Tibial artery (tissue), 4 donors: ENCODE data around the gene AFF3.

Experiments
- DNase-seq, 2 donors: peaks; one replicate each; pipeline ENCODE4 v3.0.0-alpha.2; 2019
- H3K27ac ChIP-seq, 2 donors: fragments of 200-600 bp; sonication (generic) in 1 of 2; 1 replicate in 1 of 2; 2 replicates in 1 of 2; pipeline ENCODE4 v1.5.1; 2018 to 2019; ENCODE audit warnings: mild to moderate bottlenecking in 1 of 2
- H3K27me3 ChIP-seq, 2 donors: fragments of 200-600 bp; sonication (generic) in 1 of 2; one replicate each; pipeline versions ENCODE4 v1.5.1 to v1.6.0; 2016 to 2019
- H3K36me3 ChIP-seq, 3 donors: fragments of 200-600 bp; sonication (generic) in 2 of 3; one replicate each; pipeline ENCODE4 v1.5.1; 2016 to 2019; ENCODE audit warnings: mild to moderate bottlenecking in 2 of 3
- H3K4me1 ChIP-seq, 4 donors: fragments of 200-600 bp; sonication (generic) in 2 of 4; 1 replicate in 3 of 4; 2 replicates in 1 of 4; pipeline ENCODE4 v1.5.1; 2016 to 2019
- H3K4me3 ChIP-seq, 2 donors: fragments of 200-600 bp; sonication (generic) in 1 of 2; 1 replicate in 1 of 2; 2 replicates in 1 of 2; pipeline ENCODE4 v1.5.1; 2018 to 2019; ENCODE audit warnings: mild to moderate bottlenecking in 2 of 2
- H3K9me3 ChIP-seq, 3 donors: fragments of 200-600 bp; sonication (generic) in 1 of 3; one replicate each; pipeline ENCODE4 v1.5.1; 2016 to 2019
- CTCF ChIP-seq, 2 experiments: fragments of 200-600 bp in 1 of 2; fragments of 450-650 bp in 1 of 2; IDR thresholded peaks; one replicate each; pipeline ENCODE4 v1.5.1; 2017 to 2019; ENCODE audit warnings: antibody characterized with exemption in 2 of 2, mild to moderate bottlenecking in 1 of 2, moderate library complexity in 1 of 2
- intact Hi-C: fragments of 100-400 bp; cut with DNase I; formaldehyde crosslinking; loops from one replicate; pipeline ENCODE4 v1.15.0; 2023; ENCODE audit warnings: low total_unique reads

AFF3 gene

GRCh38 chr2:99845296-99845695, 297.1 kb downstream of the AFF3 start:
- Histone ChIP-seq H3K27me3 (no peaks in the 10 kb centered on the region), H3K27ac (no peak overlapping the region), H3K9me3 (no peaks in the 10 kb centered on the region), H3K4me3 (no peak overlapping the region), H3K4me1 (no peaks in the 10 kb centered on the region), H3K36me3 (no peaks in the 10 kb centered on the region)
- intact Hi-C loops: no loop called here
- TF ChIP-seq CTCF (IDR thresholded peaks at IDR 0.05): no peak
- DNase-seq: no peak

GRCh38 chr2:99842451-99842850, 299.9 kb downstream of the AFF3 start:
- Histone ChIP-seq H3K27ac (no peak overlapping the region), H3K4me3 (no peak overlapping the region), H3K27me3 (no peaks in the 10 kb centered on the region), H3K36me3 (no peaks in the 10 kb centered on the region), H3K4me1 (no peaks in the 10 kb centered on the region), H3K9me3 (no peaks in the 10 kb centered on the region)
- no peak for TF ChIP-seq CTCF (IDR thresholded peaks at IDR 0.05)
- intact Hi-C loops: no loop called here
- DNase-seq: no peak

GRCh38 chr2:99841749-99842148, 300.6 kb downstream of the AFF3 start:
- no peak for TF ChIP-seq CTCF (IDR thresholded peaks at IDR 0.05)
- Histone ChIP-seq H3K4me1 (no peaks in the 10 kb centered on the region), H3K4me3 (no peak overlapping the region), H3K27ac (no peak overlapping the region), H3K36me3 (no peaks in the 10 kb centered on the region), H3K27me3 (no peaks in the 10 kb centered on the region), H3K9me3 (no peaks in the 10 kb centered on the region)
- intact Hi-C loops: no loop called here
- DNase-seq: no peak

GRCh38 chr2:99840831-99841230, 301.6 kb downstream of the AFF3 start:
- Histone ChIP-seq H3K27ac (no peak overlapping the region), H3K4me1 (no peaks in the 10 kb centered on the region), H3K36me3 (no peaks in the 10 kb centered on the region), H3K27me3 (no peaks in the 10 kb centered on the region), H3K4me3 (no peak overlapping the region), H3K9me3 (no peaks in the 10 kb centered on the region)
- no peak for DNase-seq
- intact Hi-C loops: no loop called here
- no peak for TF ChIP-seq CTCF (IDR thresholded peaks at IDR 0.05)

GRCh38 chr2:99836690-99837605, 305.4 kb downstream of the AFF3 start:
- intact Hi-C loops: no loop called here
- H3K27ac ChIP-seq: no peak overlapping the region
- no peaks in the 10 kb centered on the region for H3K9me3 ChIP-seq
- no peaks in the 10 kb centered on the region for H3K4me1 ChIP-seq
- no peaks in the 10 kb centered on the region for H3K27me3 ChIP-seq
- TF ChIP-seq CTCF (IDR thresholded peaks at IDR 0.05): no peak
- no peak overlapping the region for H3K4me3 ChIP-seq
- H3K36me3 ChIP-seq: no peaks in the 10 kb centered on the region
- DNase-seq: no peak
